KMS-11 (cell line): Measurements from ENCODE around the gene EPHB1.

Experiments
- H2AFZ ChIP-seq: fragments of 200-600 bp; sonication (generic); 2 replicates; pipeline ENCODE4 v1.6.1; 2016; ENCODE audit warnings: antibody characterized with exemption, mixed run types, low read depth
- H3K27ac ChIP-seq: fragments of 200-600 bp; sonication (generic); 2 replicates; pipeline ENCODE4 v1.6.1; 2016; ENCODE audit warnings: mild to moderate bottlenecking, mixed run types
- H3K27me3 ChIP-seq: fragments of 200-600 bp; sonication (generic); 2 replicates; pipeline ENCODE4 v1.6.1; 2017; ENCODE audit warnings: mild to moderate bottlenecking, low read depth, mixed run types, moderate library complexity; ENCODE audit not compliant: insufficient read depth
- H3K36me3 ChIP-seq: fragments of 200-600 bp; sonication (generic); 2 replicates; pipeline ENCODE4 v1.6.1; 2017; ENCODE audit warnings: mild to moderate bottlenecking, mixed run types; ENCODE audit not compliant: insufficient read depth
- H3K4me1 ChIP-seq: fragments of 200-600 bp; sonication (generic); 2 replicates; pipeline ENCODE4 v1.6.1; 2016; ENCODE audit warnings: mild to moderate bottlenecking, low read depth, mixed run types; ENCODE audit not compliant: poor library complexity, severe bottlenecking
- H3K4me2 ChIP-seq: fragments of 200-600 bp; sonication (generic); 2 replicates; pipeline ENCODE4 v1.7.0; 2016; ENCODE audit warnings: mild to moderate bottlenecking, mixed run types
- H3K4me3 ChIP-seq: fragments of 200-600 bp; sonication (generic); IDR thresholded peaks from 2 replicates; pipeline ENCODE4 v1.6.1; 2017; ENCODE audit warnings: low read depth, low read length, mixed read lengths; ENCODE audit not compliant: insufficient read depth
- H3K79me2 ChIP-seq: fragments of 200-600 bp; sonication (generic); 2 replicates; pipeline ENCODE4 v1.6.1; 2016; ENCODE audit warnings: low read depth, mixed run types; ENCODE audit not compliant: insufficient read depth
- H3K9ac ChIP-seq: fragments of 200-600 bp; sonication (generic); 2 replicates; pipeline ENCODE4 v1.6.1; 2016; ENCODE audit warnings: mild to moderate bottlenecking, mixed run types
- H4K20me1 ChIP-seq: fragments of 200-600 bp; sonication (generic); 2 replicates; pipeline ENCODE4 v1.6.1; 2016; ENCODE audit warnings: mild to moderate bottlenecking, mixed run types; ENCODE audit not compliant: insufficient read depth
- TF ChIP-seq, protein P1 (sequence below): fragments of 200-600 bp; sonication (generic); conservative IDR thresholded peaks from 2 replicates; pipeline ENCODE4 v1.6.1; 2017; ENCODE audit warnings: low read depth, mild to moderate bottlenecking, antibody characterized with exemption, low read length, moderate library complexity, mixed read lengths

Gene EPHB1

DNA sequence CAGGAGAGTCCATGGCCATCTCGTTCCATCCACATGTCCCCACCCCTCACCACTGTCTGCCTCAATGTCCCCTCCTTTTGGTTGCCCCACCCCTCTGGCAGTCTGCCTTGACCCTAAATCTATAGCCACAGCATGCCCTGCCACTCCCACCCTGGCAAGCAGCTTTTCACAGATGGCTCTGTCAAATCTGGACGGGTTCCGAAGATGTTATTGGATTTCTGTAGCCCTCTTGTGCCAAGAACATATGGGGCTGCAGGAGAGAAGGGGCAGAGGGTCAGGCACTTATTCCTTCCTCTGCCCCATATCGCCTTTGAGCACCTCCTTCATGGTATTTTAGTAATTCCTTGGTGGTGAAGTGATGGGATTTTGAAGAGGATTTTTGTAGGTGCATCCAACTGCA, 57.1 kb downstream of the EPHB1 start:
- Histone ChIP-seq H3K36me3 (no peaks in the 10 kb centered on the region), H3K79me2 (no peaks in the 10 kb centered on the region), H3K4me2 (peak overlapping the region; percentile 64; the same call in 1 of the 2 replicates), H3K4me1 (peaks cover 25% of the 10 kb centered on the region), H2AFZ (no peak overlapping the region), H3K27ac (no peak overlapping the region), H3K9ac (no peak overlapping the region), H3K4me3 (no peak overlapping the region), H4K20me1 (no peaks in the 10 kb centered on the region), H3K27me3 (no peaks in the 10 kb centered on the region)
- TF ChIP-seq, protein P1, sequence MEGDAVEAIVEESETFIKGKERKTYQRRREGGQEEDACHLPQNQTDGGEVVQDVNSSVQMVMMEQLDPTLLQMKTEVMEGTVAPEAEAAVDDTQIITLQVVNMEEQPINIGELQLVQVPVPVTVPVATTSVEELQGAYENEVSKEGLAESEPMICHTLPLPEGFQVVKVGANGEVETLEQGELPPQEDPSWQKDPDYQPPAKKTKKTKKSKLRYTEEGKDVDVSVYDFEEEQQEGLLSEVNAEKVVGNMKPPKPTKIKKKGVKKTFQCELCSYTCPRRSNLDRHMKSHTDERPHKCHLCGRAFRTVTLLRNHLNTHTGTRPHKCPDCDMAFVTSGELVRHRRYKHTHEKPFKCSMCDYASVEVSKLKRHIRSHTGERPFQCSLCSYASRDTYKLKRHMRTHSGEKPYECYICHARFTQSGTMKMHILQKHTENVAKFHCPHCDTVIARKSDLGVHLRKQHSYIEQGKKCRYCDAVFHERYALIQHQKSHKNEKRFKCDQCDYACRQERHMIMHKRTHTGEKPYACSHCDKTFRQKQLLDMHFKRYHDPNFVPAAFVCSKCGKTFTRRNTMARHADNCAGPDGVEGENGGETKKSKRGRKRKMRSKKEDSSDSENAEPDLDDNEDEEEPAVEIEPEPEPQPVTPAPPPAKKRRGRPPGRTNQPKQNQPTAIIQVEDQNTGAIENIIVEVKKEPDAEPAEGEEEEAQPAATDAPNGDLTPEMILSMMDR = no peak

DNA sequence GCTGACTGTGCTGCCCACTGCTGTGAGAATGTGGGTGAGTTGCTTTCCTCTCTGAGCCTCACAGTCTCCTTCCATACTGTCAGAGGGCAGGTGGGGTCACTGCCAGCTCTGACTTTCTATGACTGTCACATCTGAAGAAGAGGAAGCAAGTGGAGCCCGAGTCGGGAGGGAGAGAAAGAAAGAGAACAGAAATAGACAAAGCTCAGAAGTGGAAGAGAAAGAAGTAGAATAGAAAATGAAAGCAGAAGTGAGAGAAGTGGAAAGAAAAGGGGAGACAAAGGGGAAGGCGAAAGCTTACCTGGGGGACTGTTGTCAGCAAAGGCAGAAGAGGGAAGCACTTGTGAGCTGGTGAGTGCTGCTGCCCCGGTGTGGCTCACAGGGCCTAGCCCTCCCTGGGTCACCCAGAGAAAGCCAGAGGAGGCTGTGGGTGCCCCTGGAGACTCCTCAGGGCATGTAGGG, 57.9 kb downstream of the EPHB1 start:
- H2AFZ ChIP-seq = no peak overlapping the region
- H3K9ac ChIP-seq = peak overlapping the region; percentile 13; the same call in 1 of the 2 replicates
- peak overlapping the region; percentile 47; the same call in 1 of the 2 replicates for H3K27ac ChIP-seq
- peak overlapping the region; percentile 64 for H3K4me2 ChIP-seq
- TF ChIP-seq, protein P1 = no peak
- H4K20me1 ChIP-seq = no peaks in the 10 kb centered on the region
- H3K4me1 ChIP-seq = peaks cover 25% of the 10 kb centered on the region
- no peaks in the 10 kb centered on the region for H3K27me3 ChIP-seq
- H3K4me3 ChIP-seq = no peak overlapping the region
- no peaks in the 10 kb centered on the region for H3K36me3 ChIP-seq
- H3K79me2 ChIP-seq = no peaks in the 10 kb centered on the region

DNA sequence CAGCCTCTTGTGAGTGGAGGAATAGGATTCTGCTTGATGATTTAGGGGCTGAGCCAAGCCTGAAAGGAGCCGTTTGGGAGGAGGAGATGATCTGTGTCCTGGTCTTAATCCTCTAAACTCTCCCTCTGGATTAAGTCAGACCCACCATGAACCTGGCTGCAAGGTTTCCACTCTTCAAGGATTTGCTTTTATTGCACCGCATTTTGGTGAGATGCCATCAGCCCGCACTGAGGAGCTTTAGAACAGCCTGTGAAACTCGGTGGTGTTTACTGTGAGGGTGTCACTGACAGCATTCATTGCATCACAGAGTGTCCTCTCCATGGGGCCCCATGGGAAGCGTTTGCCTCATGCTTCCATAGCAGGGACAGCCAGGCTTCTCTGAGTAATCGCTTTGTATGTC, 59.2 kb downstream of the EPHB1 start:
- no peak overlapping the region for H3K4me3 ChIP-seq
- TF ChIP-seq, protein P1 = no peak
- H4K20me1 ChIP-seq = no peaks in the 10 kb centered on the region
- no peaks in the 10 kb centered on the region for H3K36me3 ChIP-seq
- H3K27ac ChIP-seq = no peak overlapping the region
- no peak overlapping the region for H2AFZ ChIP-seq
- H3K27me3 ChIP-seq = no peaks in the 10 kb centered on the region
- no peak overlapping the region for H3K4me2 ChIP-seq
- no peaks in the 10 kb centered on the region for H3K79me2 ChIP-seq
- H3K4me1 ChIP-seq = peaks cover 25% of the 10 kb centered on the region
- H3K9ac ChIP-seq = no peak overlapping the region

DNA sequence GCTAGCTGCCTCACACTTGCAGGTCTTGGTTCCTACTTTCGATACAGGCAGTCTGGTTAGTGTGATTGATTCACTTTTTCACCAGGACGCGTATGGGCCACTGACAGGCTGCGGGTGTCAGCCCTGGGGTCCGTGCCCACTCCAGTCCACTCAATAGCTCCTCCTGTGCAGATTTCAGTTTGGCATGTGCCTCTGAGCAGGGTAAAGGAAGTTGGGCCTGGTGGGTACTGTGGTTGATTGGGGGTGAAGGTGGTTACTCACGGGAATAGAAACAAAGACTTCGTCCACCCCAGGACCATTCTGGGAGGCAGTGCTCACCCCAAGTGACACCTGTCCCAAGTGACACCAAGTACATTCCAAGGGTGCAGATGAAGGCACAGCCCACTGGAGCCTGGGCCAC, 62.3 kb downstream of the EPHB1 start:
- H4K20me1 ChIP-seq = no peaks in the 10 kb centered on the region
- H3K79me2 ChIP-seq = no peaks in the 10 kb centered on the region
- peaks cover 16% of the 10 kb centered on the region for H3K4me1 ChIP-seq
- no peak overlapping the region for H3K4me3 ChIP-seq
- H3K4me2 ChIP-seq = no peak overlapping the region
- TF ChIP-seq, protein P1 = no peak
- H3K27me3 ChIP-seq = no peaks in the 10 kb centered on the region
- no peak overlapping the region for H3K9ac ChIP-seq
- H3K27ac ChIP-seq = no peak overlapping the region
- no peak overlapping the region for H2AFZ ChIP-seq
- no peaks in the 10 kb centered on the region for H3K36me3 ChIP-seq
